ENCODE results near the gene GYS1.

GRCh38 chr19:48970139-48970766 lies 22.9 kb downstream of the GYS1 start:
- TF ChIP-seq CTCF (IDR thresholded peaks at IDR 0.05) (no peak), EP300 (IDR thresholded peaks at IDR 0.05) (no peak), POLR2A (IDR thresholded peaks at IDR 0.05) (no peak)

Data from suprapubic skin (tissue), 3 donors.